Left ventricle myocardium superior (tissue), 1 donor: Measurements from ENCODE around the gene STC2. TPM values are rescaled to one million over a fixed set of nuclear protein-coding genes. Genes with fewer than 3 reads are reported as not detected.
"Not testable (repeated sequence)": the region's sequence is repeated elsewhere in the genome, so short reads cannot be mapped to it uniquely, and the experiment has no call there.

Source experiments
- ATAC-seq: fragments of 200-7000 bp; cut with Tn5 transposase; one replicate; pipeline ENCODE4 v1.9.1; 2020; ENCODE audit warnings: mild to moderate bottlenecking, moderate library complexity
- DNase-seq: peaks from one replicate; pipeline ENCODE4 v3.0.0-alpha.2; 2020
- intact Hi-C: fragments of 100-400 bp; cut with micrococcal nuclease; formaldehyde crosslinking; loops from one replicate; pipeline ENCODE4 v1.11.0; 2022
- long read RNA-seq: library from polyadenylated mRNA; unstranded; transcript quantifications from one replicate; pipeline ENCODE4 v2.0.0, GENCODE V29; 2021
- total RNA-seq: library from RNA; stranded (reverse); fragmentation: NEBNext Ultra II Directional; extraction: Animal tissue kit (Norgen Biotek cat#: 25700); gene quantifications from one replicate; pipeline ENCODE4 v1.2.1, GENCODE V29; 2021
- donor health status: DM: no; HTN: yes; CAD: no; lungs with severe emphysema.

Gene STC2, protein sequence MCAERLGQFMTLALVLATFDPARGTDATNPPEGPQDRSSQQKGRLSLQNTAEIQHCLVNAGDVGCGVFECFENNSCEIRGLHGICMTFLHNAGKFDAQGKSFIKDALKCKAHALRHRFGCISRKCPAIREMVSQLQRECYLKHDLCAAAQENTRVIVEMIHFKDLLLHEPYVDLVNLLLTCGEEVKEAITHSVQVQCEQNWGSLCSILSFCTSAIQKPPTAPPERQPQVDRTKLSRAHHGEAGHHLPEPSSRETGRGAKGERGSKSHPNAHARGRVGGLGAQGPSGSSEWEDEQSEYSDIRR
- 6.8 TPM for total RNA-seq
- long read RNA-seq, full-length matches to known transcripts: 13 of 13 reads
- long read RNA-seq, partial matches to known transcripts: 0 of 13 reads
- long read RNA-seq, other reads (novel, unspliced or antisense): 0 of 13 reads

GRCh38 chr5:173327948-173328843 lies at the start of gene STC2:
Gene STC2, minus strand, starts transcription at chr5:173328414. Its CDS starts 221 bp downstream, at chr5:173328193.
- intact Hi-C loops: no loop called here
- DNase-seq (peak; percentile 91), ATAC-seq (peak; percentile 79)

GRCh38 chr5:173371400-173371799 lies 43.2 kb upstream of the STC2 start:
- intact Hi-C loops: no loop called here
- ATAC-seq (no peak), DNase-seq (no peak)

DNA sequence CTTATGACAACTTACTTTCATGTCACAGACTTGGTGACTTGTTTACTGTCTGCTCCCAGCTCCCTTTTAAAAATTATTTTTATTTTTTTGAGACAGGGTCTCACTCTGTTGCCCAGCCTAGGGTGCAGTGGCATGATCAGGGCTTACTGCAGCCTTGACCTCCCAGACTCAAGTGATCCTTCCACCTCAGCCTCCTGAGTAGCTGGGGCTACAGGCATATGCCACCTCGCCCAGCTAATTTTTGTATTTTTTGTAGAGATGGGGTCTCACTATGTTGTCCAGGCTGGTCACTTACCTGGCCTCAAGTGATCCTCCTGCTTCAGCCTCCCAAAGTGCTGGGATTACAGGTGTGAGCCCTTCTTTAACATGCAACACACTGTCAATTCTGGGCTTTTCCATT lies 35.2 kb upstream of the STC2 start:
- ATAC-seq, DNase-seq, intact Hi-C loops: not testable (repeated sequence)

DNA sequence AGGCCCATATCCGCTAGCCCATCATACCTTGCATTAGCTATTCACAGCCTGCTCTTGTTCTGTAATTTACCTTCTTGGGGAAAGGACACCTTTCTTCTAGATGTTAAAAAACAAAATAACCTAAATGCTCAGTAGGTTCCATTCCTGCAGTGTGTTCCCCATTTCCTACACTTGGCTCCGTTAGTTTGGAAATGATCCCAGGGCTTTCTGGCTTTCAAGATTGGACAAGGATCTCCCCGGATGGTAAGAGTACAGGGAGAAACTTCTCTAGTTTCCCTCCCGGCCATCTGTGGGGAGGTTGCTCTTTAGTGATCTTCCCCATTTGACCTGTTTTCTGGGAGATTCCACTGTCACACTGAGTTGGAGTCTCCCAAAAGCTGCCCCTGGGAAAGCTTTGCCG lies 27.3 kb upstream of the STC2 start:
- intact Hi-C loops: no loop called here
- ATAC-seq: peak; percentile 31
- no peak for DNase-seq

GRCh38 chr5:173354645-173355044 lies 26.4 kb upstream of the STC2 start:
- intact Hi-C loops: no loop called here
- ATAC-seq (no peak), DNase-seq (no peak)

DNA sequence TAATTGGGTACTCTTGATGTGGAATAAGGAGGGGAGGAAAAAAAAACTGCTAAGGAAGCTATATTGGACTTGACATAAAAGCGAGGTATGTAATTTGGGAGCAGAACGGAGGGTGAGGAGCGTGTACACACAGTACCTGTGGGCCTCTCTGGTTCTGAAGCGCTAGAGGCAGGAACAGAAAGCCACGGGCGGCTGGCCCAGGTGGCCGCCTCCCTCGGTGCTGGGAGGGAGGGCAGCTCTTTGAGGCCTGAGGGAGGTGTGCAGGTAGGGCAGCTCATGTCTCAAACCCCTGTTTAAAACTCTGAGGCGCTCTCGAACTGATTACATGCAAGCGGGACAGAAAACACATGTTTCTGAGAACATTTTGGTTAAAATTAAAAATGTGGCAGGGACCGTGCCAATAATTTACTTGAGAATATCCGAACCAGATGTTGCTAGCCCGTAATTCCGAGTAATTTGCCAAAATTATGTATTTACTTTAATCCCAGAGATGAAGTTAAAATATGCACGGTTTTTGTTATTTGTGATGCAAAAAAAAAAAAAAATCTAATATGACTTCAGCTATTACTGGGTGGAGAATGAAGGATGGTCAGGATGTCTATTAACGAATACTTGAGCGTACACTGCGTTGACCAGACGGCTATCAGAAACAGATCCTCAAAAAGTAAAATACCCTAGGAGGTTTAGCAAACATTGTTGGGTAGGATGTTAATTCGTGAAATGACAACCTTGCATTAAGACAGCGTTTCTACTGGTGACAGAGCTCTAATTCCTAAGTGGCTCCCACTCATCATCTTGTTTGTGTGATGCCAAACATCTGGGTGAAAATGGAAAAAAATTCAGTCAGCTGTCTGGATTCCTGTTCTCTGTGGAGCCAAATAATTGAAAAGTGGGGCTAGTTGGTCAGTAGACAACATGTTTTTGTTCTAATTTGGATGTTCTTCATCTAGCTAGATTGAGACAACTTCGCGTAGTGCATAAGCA lies 24.4 kb upstream of the STC2 start:
- DNase-seq (no peak), ATAC-seq (peak; percentile 68)
- intact Hi-C loops: no loop called here

GRCh38 chr5:173342813-173343755 lies 14.9 kb upstream of the STC2 start:
- intact Hi-C loops: no loop called here
- ATAC-seq: no peak
- DNase-seq: no peak

DNA sequence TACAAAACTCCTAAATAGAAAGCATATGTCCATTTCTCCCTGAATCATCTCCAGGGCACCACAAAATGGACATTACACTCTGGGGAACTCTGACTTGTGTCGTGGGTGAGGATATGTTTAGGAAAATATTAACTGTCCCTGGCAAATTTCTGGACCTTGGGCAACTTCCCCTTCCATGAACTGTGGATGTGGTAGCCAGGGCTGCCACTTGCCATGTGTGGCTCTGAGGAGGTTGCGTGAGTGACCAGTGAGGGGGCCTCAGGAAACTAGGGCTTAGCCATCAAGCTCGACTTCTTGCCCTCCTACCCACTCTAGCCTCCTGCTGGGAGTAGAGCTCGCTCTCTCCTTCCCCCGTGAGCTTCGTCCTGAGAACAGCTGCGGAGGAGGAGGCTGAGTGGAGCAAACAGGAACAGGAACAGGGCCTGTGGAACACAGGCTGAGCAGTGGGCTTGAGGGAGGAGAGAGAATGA lies 13.8 kb upstream of the STC2 start:
- no peak for DNase-seq
- no peak for ATAC-seq
- intact Hi-C loops: no loop called here

- intact Hi-C loops: no loop called here
- DNase-seq: no peak
- ATAC-seq: no peak
These were observed 12.8 kb upstream of the STC2 start for GRCh38 chr5:173340984-173341383.

DNA sequence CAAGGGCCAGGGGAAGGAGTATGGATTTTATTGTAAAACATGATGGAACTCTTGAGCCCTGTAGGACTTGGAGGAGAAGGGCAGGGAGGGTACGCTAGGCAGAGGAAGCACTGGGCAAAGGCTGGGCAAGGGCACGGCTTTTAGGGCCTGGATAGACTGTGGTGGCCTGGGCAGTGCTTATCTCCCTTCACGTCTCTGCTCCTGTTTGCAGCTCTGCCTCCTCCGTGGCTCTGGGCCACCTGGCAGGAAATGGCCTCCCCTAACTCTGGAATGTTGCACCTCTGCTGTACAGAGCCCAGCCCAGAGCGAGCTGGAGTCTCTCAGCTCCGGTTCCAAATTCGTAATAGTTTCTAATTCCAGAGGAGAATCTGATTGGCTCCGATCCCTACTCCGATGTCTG lies 12.2 kb upstream of the STC2 start:
- intact Hi-C loops: no loop called here
- peak; percentile 67 for ATAC-seq

GRCh38 chr5:173339286-173339685 lies 11.1 kb upstream of the STC2 start:
- no peak for DNase-seq
- no peak for ATAC-seq
- intact Hi-C loops: no loop called here

More for the DNA sequence above, 12.2 kb upstream of the STC2 start:
- no peak for DNase-seq

DNA sequence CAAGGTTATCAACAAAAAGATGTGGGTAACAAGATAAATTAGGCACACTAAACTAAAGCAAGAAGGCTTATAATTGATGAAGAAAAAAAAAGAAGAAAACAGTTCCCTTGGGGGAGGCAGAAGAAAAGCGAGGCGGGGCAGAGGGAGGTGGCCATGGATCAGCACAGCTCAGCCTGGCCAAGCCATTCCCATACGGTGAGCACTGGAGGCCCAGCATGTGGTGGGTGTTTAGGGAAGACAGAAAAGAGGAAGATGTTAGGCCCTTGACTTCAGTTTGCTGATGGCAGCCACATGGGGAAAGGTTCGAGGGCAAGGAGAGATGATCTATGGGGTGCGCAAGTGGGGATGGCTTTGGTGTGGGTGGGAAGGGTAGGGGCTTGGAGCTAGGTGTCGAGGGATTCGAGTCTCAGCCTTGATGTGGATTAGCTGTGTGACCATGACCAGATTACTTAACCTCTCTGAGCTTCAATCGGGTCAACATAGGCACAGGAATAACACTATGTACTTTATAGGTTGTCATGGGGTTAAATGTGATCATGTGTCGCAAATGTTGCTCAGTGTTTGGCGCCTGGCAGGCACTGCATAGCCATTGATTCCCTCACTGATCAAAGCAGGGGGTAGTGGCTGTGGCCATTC lies 10.3 kb upstream of the STC2 start:
- intact Hi-C loops: no loop called here
- DNase-seq (no peak), ATAC-seq (no peak)

- DNase-seq (no peak), ATAC-seq (no peak)
- intact Hi-C loops: loop anchor here (5.0 kb wide), 1 partner anchor 43 kb away; no protein-coding TSS in a partner anchor
These were observed 6.6 kb upstream of the STC2 start for GRCh38 chr5:173334808-173335207.

DNA sequence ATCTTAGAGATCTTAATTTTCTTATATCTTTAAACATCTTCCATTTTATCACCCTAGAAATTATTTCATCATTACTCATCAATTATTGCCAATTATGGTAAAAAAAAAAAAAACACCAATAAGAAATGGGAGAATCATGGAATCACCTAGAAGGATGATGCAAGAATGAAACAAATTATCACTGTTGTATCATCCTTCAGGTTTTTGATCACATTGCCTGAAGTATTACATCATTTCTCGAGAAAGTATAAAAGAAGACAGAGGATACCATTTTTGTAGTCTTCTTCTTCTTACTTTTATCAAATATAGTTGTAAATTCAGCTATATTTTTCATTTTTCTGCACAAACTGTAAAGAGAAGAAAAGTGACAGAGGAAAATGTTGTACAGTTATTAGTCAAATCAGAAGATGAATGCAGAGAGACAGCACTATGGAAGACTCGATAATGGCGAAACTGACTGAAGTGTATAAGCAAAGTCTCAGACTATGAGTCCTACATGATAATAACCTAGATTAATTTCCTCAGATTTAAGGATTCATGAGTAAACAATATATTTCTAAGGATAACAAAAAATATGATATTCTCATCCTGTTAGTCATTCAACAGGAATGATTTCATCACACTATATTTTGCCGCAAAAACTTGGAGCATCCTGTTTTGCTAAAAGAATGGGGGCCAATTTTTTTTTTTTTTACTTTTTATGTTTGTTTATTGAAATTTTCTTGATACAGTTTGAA lies 5.9 kb upstream of the STC2 start:
- DNase-seq (no peak), ATAC-seq (no peak)
- intact Hi-C loops: loop anchor here (5.0 kb wide), 1 partner anchor 42 kb away; no protein-coding TSS in a partner anchor

DNA sequence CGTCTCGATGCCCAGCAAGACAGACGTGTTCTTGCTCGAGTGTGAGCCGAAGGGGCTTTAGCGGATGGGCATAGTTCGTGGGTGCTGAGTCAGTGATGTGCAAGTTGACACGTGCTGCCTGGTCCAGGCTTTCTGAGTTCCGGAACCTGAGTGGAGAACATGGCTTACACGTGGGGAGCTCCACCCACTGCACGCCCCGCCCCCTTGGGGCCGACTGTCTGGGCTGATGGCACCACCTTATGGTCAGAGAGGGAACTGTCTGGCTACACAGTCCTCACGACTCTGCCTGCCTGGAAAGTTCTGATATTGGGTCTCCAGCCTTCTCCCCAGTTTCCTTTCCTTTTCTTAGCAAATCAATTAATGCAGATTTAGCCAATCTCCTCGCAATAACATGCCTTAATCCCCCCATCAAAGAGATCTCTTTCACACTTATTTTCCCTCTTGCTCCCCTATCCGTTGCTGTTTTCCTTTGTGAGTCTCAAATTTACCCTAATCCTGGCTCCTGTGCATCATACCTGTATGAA lies 3.8 kb upstream of the STC2 start:
- DNase-seq: peak; percentile 92
- intact Hi-C loops: loop anchor here (5.0 kb wide), 1 partner anchor 40 kb away; no protein-coding TSS in a partner anchor

DNA sequence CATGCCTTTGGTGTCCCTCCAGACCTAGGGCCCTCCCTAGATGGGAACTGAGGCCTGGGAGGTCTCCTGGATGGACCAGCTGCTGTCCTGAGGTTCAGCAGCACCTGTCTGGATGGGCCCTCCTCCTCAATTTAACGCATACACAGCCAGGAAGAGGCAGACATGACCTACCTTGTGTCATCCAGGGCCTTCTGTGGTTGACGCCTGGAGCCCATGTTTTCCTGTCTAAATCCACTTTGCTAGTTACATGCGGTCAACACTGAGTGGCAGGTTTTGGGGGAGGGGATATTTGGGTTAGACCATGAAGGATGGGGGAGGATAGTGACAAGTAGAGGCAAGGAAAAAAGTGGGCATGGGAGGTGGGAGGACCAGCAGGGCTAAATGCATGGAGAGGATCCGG lies 3.1 kb upstream of the STC2 start:
- ATAC-seq: no peak
- intact Hi-C loops: loop anchor here (5.0 kb wide), 1 partner anchor 39 kb away; no protein-coding TSS in a partner anchor

More for the DNA sequence above, 3.8 kb upstream of the STC2 start:
- ATAC-seq: peak; percentile 70

More for the DNA sequence above, 3.1 kb upstream of the STC2 start:
- DNase-seq: no peak
